GM23338 (cell line): ENCODE results near the gene PDE1A. TPM values are rescaled to one million over a fixed set of nuclear protein-coding genes. Genes with fewer than 3 reads are reported as not detected.

ENCODE experiments used
- ATAC-seq: fragments of 200-7000 bp; cut with Tn5 transposase; 3 replicates; pipeline ENCODE4 v1.9.1; 2020
- DNase-seq: peaks from one replicate; pipeline ENCODE4 v3.0.0-alpha.2; 2015; ENCODE audit warnings: low spot score
- H2AFZ ChIP-seq: fragments of 200-600 bp; sonication (generic); 2 replicates; pipeline ENCODE4 v1.8.0; 2016; ENCODE audit warnings: antibody characterized with exemption, mild to moderate bottlenecking, moderate library complexity
- H3F3A ChIP-seq: fragments of 200-600 bp; sonication (generic); replicated peaks from 2 replicates; pipeline ENCODE4 v1.8.0; 2017; ENCODE audit warnings: antibody characterized with exemption, mixed run types, low read depth
- H3K27ac ChIP-seq: fragments of 200-600 bp; sonication (generic); 2 replicates; pipeline ENCODE4 v1.6.1; 2016; ENCODE audit warnings: low read depth
- H3K27me3 ChIP-seq: fragments of 200-600 bp; sonication (generic); 2 replicates; pipeline ENCODE4 v1.8.0; 2016; ENCODE audit warnings: mild to moderate bottlenecking, mixed run types, moderate library complexity; ENCODE audit not compliant: insufficient read depth
- H3K36me3 ChIP-seq: fragments of 200-600 bp; sonication (generic); 2 replicates; pipeline ENCODE4 v1.8.0; 2016; ENCODE audit warnings: mild to moderate bottlenecking; ENCODE audit not compliant: insufficient read depth
- H3K4me1 ChIP-seq: fragments of 200-600 bp; sonication (generic); 2 replicates; pipeline ENCODE4 v1.8.0; 2016; ENCODE audit warnings: mild to moderate bottlenecking, moderate library complexity; ENCODE audit not compliant: insufficient read depth
- H3K4me2 ChIP-seq: fragments of 200-600 bp; sonication (generic); 2 replicates; pipeline ENCODE4 v1.7.1; 2017; ENCODE audit warnings: mixed run types
- H3K4me3 ChIP-seq: fragments of 200-600 bp; sonication (generic); 2 replicates; pipeline ENCODE4 v1.6.1; 2016; ENCODE audit warnings: mixed run types
- H3K79me2 ChIP-seq: fragments of 200-600 bp; sonication (generic); replicated peaks from 2 replicates; pipeline ENCODE4 v1.8.0; 2017; ENCODE audit warnings: mild to moderate bottlenecking; ENCODE audit not compliant: insufficient read depth
- H3K9me2 ChIP-seq: fragments of 200-600 bp; sonication (generic); 2 replicates; pipeline ENCODE4 v1.8.0; 2017; ENCODE audit not compliant: insufficient read depth
- H4K20me1 ChIP-seq: fragments of 200-600 bp; sonication (generic); replicated peaks from 2 replicates; pipeline ENCODE4 v1.8.0; 2017; ENCODE audit warnings: mild to moderate bottlenecking; ENCODE audit not compliant: insufficient read depth
- H3K27ac Mint-ChIP-seq: 2 replicates; pipeline ENCODE4 v1.8.0; 2020; ENCODE audit warnings: inconsistent platforms, mild to moderate bottlenecking, moderate library complexity, mixed read lengths
- H3K27me3 Mint-ChIP-seq: 3 replicates; pipeline ENCODE4 v1.8.0; 2022; ENCODE audit warnings: low read depth, mild to moderate bottlenecking, moderate library complexity, mixed read lengths, inconsistent platforms; ENCODE audit not compliant: insufficient read depth, poor library complexity
- H3K36me3 Mint-ChIP-seq: 3 replicates; pipeline ENCODE4 v1.8.0; 2021; ENCODE audit warnings: low read depth, mild to moderate bottlenecking, inconsistent platforms, moderate library complexity, mixed read lengths
- H3K4me1 Mint-ChIP-seq: 3 replicates; pipeline ENCODE4 v1.8.0; 2020; ENCODE audit warnings: mild to moderate bottlenecking, inconsistent platforms, mixed read lengths
- H3K4me3 Mint-ChIP-seq: 3 replicates; pipeline ENCODE4 v1.8.0; 2021; ENCODE audit warnings: moderate library complexity, mild to moderate bottlenecking, inconsistent platforms, mixed read lengths
- H3K9me3 Mint-ChIP-seq: 3 replicates; pipeline ENCODE4 v1.8.0; 2020; ENCODE audit warnings: moderate library complexity, mild to moderate bottlenecking, inconsistent platforms, mixed read lengths
- EZH2 ChIP-seq: fragments of 200-600 bp; sonication (generic); IDR thresholded peaks from one replicate; pipeline ENCODE4 v1.8.0; 2017; ENCODE audit warnings: antibody characterized with exemption, mild to moderate bottlenecking, low read depth; ENCODE audit not compliant: unreplicated experiment
- EZH2phosphoT487 ChIP-seq: fragments of 200-600 bp; sonication (generic); IDR thresholded peaks from one replicate; pipeline ENCODE4 v1.8.1; 2018; ENCODE audit warnings: antibody characterized with exemption; ENCODE audit not compliant: unreplicated experiment
- JUNB ChIP-seq: IDR thresholded peaks from one replicate; pipeline ENCODE4 v1.6.1; 2016; ENCODE audit warnings: antibody characterized with exemption; ENCODE audit not compliant: unreplicated experiment
- NANOG ChIP-seq: IDR thresholded peaks from 2 replicates; pipeline ENCODE4 v1.6.1; 2016; ENCODE audit warnings: antibody characterized with exemption, borderline replicate concordance
- POLR2AphosphoS5 ChIP-seq: IDR thresholded peaks from 2 replicates; pipeline ENCODE4 v1.6.1; 2016; ENCODE audit warnings: antibody characterized with exemption, low read depth
- STAT1 ChIP-seq: IDR thresholded peaks from one replicate; pipeline ENCODE4 v1.6.1; 2016; ENCODE audit warnings: antibody characterized with exemption; ENCODE audit not compliant: unreplicated experiment
- polyA plus RNA-seq: library from polyadenylated mRNA; unstranded; fragments of >200 nt; fragmentation: Nextera tagmentation; extraction: Ambion mirVana; gene quantifications from 2 replicates; pipeline ENCODE4 v1.2.1, GENCODE V29; 2016
- total RNA-seq: library from RNA; depleted of rRNA; stranded (reverse); fragments of >200 nt; shearing (Covaris generic); gene quantifications from 2 replicates; pipeline ENCODE4 v1.2.3, GENCODE V29; 2014
- TF ChIP-seq, protein P1 (sequence below): IDR thresholded peaks from one replicate; pipeline ENCODE4 v1.6.1; 2018; ENCODE audit warnings: antibody characterized with exemption; ENCODE audit not compliant: unreplicated experiment
- TF ChIP-seq, protein P2 (sequence below): IDR thresholded peaks from 2 replicates; pipeline ENCODE4 v1.6.1; 2016; ENCODE audit warnings: antibody characterized with exemption

Gene PDE1A
- total and polyA plus RNA-seq, 2 experiments from 2014 or later, result 0.28 to 0.31 TPM

GRCh38 chr2:182167882-182168281 lies 259.0 kb downstream of the PDE1A start (continued):
- TF ChIP-seq, protein P1, sequence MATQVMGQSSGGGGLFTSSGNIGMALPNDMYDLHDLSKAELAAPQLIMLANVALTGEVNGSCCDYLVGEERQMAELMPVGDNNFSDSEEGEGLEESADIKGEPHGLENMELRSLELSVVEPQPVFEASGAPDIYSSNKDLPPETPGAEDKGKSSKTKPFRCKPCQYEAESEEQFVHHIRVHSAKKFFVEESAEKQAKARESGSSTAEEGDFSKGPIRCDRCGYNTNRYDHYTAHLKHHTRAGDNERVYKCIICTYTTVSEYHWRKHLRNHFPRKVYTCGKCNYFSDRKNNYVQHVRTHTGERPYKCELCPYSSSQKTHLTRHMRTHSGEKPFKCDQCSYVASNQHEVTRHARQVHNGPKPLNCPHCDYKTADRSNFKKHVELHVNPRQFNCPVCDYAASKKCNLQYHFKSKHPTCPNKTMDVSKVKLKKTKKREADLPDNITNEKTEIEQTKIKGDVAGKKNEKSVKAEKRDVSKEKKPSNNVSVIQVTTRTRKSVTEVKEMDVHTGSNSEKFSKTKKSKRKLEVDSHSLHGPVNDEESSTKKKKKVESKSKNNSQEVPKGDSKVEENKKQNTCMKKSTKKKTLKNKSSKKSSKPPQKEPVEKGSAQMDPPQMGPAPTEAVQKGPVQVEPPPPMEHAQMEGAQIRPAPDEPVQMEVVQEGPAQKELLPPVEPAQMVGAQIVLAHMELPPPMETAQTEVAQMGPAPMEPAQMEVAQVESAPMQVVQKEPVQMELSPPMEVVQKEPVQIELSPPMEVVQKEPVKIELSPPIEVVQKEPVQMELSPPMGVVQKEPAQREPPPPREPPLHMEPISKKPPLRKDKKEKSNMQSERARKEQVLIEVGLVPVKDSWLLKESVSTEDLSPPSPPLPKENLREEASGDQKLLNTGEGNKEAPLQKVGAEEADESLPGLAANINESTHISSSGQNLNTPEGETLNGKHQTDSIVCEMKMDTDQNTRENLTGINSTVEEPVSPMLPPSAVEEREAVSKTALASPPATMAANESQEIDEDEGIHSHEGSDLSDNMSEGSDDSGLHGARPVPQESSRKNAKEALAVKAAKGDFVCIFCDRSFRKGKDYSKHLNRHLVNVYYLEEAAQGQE, result no peak
- no peak for TF ChIP-seq JUNB
- TF ChIP-seq NANOG, result no peak
- no peak for TF ChIP-seq EZH2
- no peak for TF ChIP-seq POLR2AphosphoS5

DNA sequence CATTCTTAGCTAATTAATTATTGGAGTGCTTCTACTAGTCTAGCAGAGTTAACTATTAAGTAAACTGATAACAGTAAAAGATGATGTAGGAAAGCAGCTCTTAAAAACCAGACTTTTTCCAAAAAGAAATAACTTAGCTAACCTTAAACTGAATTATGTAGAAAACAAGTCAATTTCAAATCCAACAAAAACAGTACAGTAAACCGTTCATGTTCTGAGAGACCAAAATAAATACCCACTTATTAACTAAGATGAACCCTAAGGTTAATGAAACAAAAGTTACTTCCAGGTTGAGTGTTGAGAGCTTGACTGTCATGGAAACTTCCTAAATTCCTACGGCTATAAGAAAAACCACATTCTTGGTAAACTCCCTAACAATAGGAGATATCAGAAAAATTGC lies 260.0 kb downstream of the PDE1A start:
- H3K27ac ChIP-seq, result no peak overlapping the region
- TF ChIP-seq JUNB, result no peak
- TF ChIP-seq STAT1, result no peak
- TF ChIP-seq EZH2phosphoT487, result no peak
- no peak for TF ChIP-seq EZH2
- TF ChIP-seq, protein P2, sequence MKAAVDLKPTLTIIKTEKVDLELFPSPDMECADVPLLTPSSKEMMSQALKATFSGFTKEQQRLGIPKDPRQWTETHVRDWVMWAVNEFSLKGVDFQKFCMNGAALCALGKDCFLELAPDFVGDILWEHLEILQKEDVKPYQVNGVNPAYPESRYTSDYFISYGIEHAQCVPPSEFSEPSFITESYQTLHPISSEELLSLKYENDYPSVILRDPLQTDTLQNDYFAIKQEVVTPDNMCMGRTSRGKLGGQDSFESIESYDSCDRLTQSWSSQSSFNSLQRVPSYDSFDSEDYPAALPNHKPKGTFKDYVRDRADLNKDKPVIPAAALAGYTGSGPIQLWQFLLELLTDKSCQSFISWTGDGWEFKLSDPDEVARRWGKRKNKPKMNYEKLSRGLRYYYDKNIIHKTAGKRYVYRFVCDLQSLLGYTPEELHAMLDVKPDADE, result no peak
- no peak overlapping the region for H3K4me3 Mint-ChIP-seq
- H3K36me3 Mint-ChIP-seq, result no peaks in the 10 kb centered on the region
- no peak overlapping the region for H2AFZ ChIP-seq
- no peak overlapping the region for H3K27ac Mint-ChIP-seq
- no peaks in the 10 kb centered on the region for H3K79me2 ChIP-seq
- no peaks in the 10 kb centered on the region for H3K36me3 ChIP-seq
- ATAC-seq, result no peak
- H3K27me3 ChIP-seq, result no peaks in the 10 kb centered on the region
- H4K20me1 ChIP-seq, result no peaks in the 10 kb centered on the region
- H3K9me3 Mint-ChIP-seq, result no peaks in the 10 kb centered on the region
- no peaks in the 10 kb centered on the region for H3K4me1 ChIP-seq
- peaks cover 8% of the 10 kb centered on the region; the same call in 1 of the 2 replicates for H3K9me2 ChIP-seq
- no peaks in the 10 kb centered on the region for H3K4me1 Mint-ChIP-seq
- H3K4me3 ChIP-seq, result no peak overlapping the region
- no peaks in the 10 kb centered on the region for H3K27me3 Mint-ChIP-seq
- no peak overlapping the region for H3K4me2 ChIP-seq
- no peak for DNase-seq
- no peaks in the 10 kb centered on the region for H3F3A ChIP-seq

DNA sequence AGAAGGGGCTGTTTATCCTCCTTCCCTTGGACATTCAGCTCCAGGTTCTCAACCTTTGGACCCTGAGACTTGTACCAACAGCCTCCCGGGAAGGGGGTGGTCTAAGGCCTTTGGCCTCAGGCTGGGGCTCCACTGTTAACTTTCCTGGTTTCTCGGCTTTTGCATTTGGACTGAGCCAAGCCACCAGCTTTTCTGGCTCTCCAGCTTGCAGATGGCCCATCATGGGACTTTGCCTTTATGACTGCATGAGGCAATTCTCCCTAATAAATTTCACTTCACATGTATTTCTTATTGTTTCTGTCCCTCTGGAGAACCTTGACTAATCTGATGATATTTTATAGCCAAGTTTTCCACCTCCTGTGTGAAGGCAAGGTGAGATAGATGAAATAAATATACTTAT lies 260.4 kb downstream of the PDE1A start:
- no peaks in the 10 kb centered on the region for H3K4me1 ChIP-seq
- Mint-ChIP-seq H3K9me3 (no peaks in the 10 kb centered on the region), H3K27me3 (no peaks in the 10 kb centered on the region), H3K4me3 (no peak overlapping the region), H3K27ac (no peak overlapping the region), H3K4me1 (no peaks in the 10 kb centered on the region), H3K36me3 (no peaks in the 10 kb centered on the region)
- TF ChIP-seq POLR2AphosphoS5, result no peak
- no peak for TF ChIP-seq EZH2
- H3K9me2 ChIP-seq, result peaks cover 8% of the 10 kb centered on the region; the same call in 1 of the 2 replicates
- no peaks in the 10 kb centered on the region for H3K36me3 ChIP-seq
- no peak overlapping the region for H3K27ac ChIP-seq
- no peak overlapping the region for H3K4me2 ChIP-seq
- DNase-seq, result no peak
- no peak for ATAC-seq
- no peaks in the 10 kb centered on the region for H3K27me3 ChIP-seq
- no peak overlapping the region for H2AFZ ChIP-seq
- H3K79me2 ChIP-seq, result no peaks in the 10 kb centered on the region
- no peaks in the 10 kb centered on the region for H3F3A ChIP-seq
- H3K4me3 ChIP-seq, result no peak overlapping the region
- no peaks in the 10 kb centered on the region for H4K20me1 ChIP-seq
